ENCODE data around the gene SLC4A5.
"Not testable (repeated sequence)": the region's sequence is repeated elsewhere in the genome, so short reads cannot be mapped to it uniquely, and the experiment has no call there.

The SLC4A5 gene

GRCh38 chr2:74264281-74264680, 78.9 kb downstream of the SLC4A5 start:
- no peak for DNase-seq

DNA sequence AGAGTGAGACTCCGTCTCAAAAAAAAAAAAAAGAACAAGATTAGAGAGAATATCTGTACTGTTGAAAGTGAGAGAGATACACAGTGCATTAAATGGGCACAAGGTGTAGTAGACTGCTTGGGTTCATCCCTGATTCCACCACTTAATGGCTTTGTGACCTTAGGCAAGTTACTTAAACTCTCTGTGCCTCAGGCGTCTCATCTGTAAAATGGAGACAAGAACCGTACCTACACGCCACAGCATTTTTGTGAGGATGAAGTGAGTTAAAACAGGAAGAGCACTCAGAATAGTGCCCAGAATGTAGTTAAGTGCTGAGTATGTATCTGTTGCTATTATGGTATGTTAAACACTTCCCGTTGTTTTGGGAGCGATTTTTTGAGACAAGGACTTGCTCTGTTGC, 80.5 kb downstream of the SLC4A5 start:
- no peak for DNase-seq

DNA sequence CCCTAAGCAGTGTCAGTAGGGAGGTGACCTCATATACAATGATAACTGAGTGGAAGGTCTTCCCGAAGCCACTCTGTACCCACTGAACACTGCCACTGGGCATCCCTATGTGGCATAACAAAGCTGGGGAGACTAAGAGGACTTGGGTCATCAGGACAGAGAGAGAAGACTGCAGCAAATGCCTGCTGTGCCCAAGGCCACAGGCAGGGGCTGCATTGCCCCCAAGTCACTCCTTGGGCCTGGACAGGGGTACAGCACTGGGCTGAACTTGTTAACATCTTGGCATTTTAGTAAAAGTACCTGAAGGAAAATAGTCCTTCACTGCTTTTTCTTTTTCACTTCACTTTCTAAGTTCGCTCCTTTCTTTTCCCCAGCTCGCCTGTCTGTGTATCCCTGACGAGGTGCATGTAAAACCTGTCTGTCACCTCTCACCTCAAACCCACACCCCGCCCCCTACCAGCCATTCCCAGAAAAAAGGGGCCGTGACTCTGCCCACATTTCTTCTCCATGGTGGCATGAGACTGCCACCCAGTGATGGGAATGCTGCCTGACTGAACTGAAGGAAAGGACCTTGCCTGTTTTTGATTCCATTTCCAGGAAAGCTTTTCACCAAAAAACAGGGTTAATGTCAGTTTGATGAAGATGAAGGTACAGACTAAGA, 81.9 kb downstream of the SLC4A5 start:
- peak; percentile 24 for DNase-seq

GRCh38 chr2:74260495-74260894, 82.7 kb downstream of the SLC4A5 start:
- no peak for DNase-seq

GRCh38 chr2:74259733-74260132, 83.5 kb downstream of the SLC4A5 start:
- no peak for DNase-seq

- no peak for DNase-seq
Measured at GRCh38 chr2:74259191-74259590, 84.0 kb downstream of the SLC4A5 start.

DNA sequence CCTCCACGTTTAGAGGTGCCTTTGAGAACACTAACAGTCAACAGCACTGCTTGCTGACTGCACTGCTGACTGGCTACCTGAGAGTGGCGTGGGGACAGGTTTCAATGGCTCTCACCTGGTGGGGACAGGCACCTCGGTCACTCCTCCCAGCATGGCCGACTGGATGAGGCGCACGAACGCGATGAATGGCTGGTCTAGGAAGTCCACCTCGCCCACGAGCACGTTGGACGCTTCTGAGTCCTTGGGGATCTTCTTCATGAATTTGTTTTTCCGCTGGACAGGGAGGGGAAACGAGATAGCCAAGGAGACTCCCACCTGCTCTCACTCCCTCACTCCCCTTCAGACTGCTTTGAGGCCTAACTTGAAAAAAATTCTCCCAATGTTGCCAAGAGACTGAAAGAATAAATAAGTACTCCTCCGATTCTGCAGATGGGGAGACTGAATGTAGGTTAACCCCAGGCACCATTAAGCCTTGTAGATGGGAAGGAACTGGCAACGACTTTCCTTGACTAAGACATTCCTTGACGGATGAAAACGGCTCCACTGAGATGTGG, 87.5 kb downstream of the SLC4A5 start:
- no peak for DNase-seq

DNA sequence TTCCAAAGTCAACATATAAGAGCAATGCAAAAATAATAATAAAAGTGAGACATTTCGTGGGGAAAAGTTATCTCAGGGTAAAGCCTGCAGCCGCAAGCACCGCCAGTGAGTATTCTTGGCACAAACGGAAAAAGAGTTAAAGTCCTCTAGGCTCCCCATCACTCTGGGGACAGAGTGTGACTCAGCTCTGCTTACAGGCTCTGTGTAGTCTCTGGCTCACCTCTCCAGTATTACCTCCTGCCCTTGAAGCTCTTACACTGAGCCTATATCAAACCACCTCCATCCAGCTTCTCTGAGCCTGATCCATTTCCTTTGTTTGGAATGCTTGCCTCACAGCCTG, 89.3 kb downstream of the SLC4A5 start:
- DNase-seq = peak; percentile 22

DNA sequence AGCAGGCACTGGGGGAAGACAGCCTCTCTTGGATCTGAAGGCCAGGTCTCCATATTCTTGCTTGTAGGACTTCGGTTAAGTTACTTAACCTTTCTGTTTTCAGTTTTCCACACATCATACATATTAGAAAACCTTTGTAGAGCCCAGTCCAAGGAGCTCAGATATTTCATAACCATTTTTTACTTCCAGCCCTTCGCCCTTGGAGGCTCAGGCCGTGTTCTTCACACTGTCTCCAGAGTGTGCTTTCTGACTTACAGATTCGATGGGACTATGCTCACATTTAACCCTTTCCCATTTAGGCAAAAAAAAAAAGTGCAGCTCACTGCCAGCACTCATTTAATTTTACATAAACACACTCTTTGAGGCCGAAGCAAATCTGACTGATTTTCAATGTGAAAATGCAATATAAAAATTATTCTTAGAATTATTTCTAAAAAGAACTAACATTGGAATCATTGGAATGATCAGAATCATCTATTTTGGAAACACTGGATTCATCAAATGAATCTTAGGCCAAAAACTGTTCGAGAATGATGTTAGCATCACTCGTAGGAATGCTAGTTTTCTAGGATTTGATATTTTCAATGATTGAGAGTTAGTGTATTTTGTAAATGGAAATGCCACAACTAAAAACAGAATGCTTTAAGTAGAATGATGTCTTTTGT, 89.8 kb downstream of the SLC4A5 start:
- no peak for DNase-seq

DNA sequence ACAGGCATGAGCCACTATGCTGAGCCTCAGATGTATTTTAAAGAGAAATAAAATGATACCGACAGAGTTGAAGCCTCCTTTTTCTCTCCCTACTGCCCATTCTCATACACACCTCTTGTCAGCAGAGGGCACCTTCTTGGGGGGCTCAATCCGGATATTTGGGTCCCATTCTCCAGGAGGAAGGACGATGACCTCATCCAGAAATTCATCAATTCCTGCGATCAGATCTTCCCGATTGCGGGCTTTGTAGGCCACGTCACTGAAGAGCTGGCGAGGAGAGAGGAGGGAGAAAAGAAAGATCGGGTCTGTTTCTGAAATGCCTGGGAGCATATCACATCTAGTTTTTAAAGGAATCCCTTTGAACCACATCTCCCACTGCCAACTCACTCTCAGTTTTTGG, 90.4 kb downstream of the SLC4A5 start:
- no peak for DNase-seq

DNA sequence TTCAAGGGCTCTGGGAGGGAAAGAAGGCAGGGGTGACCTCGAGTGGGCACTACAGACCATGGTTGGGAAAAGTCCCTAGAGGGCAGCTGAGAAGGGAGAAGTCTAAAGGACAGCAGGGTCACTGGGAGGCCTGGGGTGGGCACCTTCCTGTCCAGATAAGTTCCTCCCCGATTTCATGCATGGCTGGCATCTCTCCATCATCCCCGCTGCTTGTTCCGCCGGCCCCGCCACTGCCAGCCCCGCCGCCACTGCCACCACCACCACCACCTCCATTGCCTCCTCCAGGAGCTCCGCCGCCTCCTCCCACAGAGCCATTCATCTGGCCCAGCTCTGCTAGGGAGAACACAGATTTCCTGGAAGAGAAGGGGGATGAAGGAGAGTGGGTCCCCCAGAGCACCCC, 91.2 kb downstream of the SLC4A5 start:
- DNase-seq = no peak

DNA sequence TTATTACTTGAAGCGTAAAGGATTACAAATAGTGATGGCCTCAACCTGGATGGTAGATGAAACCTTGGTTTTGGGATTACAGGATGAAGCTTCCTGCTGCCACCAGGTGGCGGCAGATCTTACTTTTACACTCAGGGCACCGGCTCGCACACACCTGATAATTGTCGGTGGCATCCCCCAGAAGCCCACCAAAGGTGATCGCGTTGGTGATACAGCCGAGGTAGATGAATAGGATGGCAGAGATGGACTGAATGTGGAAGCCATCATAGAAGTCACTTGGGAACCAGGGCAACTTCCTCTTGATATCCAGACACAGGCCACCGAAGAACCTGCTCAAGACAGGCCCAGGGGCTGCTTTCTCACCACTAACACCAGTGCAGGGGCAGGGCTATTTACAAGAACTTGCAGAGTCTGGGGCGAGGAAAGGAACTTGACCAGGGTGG, 93.0 kb downstream of the SLC4A5 start:
- DNase-seq = peak; percentile 17

GRCh38 chr2:74249406-74250122, 93.7 kb downstream of the SLC4A5 start:
- DNase-seq = no peak

- no peak for DNase-seq
Measured at GRCh38 chr2:74246496-74247195, 96.6 kb downstream of the SLC4A5 start.

- DNase-seq = no peak
Measured at GRCh38 chr2:74244286-74244685, 98.9 kb downstream of the SLC4A5 start.

GRCh38 chr2:74242354-74243071, 100.7 kb downstream of the SLC4A5 start:
- DNase-seq = no peak

GRCh38 chr2:74239346-74239745, 103.9 kb downstream of the SLC4A5 start:
- no peak for DNase-seq

DNA sequence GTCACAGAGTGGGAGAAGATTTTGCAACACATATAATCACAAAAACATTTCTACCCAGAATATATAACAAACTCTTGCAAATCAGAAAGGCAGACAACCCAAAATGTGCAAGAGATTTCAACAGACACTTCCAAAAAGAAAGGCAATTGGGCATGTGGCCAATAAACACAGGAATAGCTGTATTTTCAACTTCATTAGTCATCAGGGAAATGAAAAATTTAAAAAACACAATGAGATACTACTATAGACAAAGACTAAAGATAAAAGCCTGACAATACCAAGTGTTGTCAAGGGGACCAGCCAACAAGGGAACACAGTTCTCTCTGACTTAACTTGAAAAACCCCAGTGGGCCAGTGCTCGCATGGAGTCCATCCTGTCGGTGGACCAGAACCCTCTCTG, 104.3 kb downstream of the SLC4A5 start:
- DNase-seq = peak; percentile 70

DNA sequence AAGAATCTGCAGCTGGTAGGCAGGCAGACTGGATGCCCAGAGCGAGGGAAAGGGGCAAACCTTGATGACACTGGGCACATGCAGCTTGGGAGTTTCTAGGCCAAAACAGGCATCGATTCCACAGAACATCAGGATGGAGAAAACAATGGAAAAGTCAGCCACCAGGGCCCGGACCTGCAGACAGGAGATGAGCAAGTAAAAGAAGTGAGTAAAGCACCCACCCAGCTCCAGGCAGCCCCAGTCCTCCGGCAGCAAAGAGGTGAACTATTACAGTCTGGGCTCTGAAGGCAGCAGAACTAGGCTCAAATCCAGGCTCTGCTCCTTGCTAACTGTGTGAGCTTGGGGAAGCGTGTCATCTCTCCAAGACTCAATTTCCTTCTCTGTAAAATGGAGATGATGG, 108.2 kb downstream of the SLC4A5 start:
- DNase-seq = no peak

DNA sequence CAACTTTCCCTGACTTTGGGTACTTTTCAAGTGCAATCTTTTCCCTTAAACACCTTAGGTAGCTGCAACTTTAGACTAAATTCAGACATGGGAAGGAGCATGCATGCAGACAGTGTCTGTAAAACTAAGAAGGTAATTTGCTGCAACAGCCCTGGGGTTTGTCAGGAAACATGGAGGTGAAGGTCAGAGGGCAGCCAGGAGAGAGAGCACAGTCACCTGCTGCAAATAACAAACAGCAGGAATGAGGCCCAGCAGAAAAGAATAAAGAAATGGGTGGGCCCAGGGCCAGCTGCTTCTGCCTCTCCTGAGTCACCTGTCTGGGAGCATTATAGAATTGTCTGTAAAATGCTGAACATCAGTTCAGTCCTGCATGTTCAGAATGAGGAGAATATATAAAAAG, 109.6 kb downstream of the SLC4A5 start:
- no peak for DNase-seq

DNA sequence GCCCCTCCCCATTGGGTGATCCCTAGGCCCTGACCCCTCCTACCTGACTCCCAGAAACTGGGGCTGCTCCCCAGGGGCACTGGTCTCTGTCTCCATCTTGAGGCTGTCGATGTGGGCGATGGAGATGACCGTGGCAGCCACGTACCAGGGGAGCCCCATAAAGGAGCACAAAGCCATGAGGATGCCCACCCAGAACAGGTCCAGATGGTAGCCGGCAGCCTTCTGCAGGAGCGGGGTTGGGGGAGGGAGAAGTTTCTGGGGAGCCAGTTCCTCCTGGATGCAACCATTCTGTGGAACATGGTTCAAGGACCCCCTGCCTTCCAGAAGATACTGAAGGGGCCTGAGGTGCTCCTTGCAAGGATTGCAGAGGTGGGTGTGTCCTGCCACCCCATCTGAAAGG, 110.8 kb downstream of the SLC4A5 start:
- no peak for DNase-seq

- not testable (repeated sequence) for DNase-seq
Measured at GRCh38 chr2:74229865-74230264, 113.4 kb downstream of the SLC4A5 start.

DNA sequence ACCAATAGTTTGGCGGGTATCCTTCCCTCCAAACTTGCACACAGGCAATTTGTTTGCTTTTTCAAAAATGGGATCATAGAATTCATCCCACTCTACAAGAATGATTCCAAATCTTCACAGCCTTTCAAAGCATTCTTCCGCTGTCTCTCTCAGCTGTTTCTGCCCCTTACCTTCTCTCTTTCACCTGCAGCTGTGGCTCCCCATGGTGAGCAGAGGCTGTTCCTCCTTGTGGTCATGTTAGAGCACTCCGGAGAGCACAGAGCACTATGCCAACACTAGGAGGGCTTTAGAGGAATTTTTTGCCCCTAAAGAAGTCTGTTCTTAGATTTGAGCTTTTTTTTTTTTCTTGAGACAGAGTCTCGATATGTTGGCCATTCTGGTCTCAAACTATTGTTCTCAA, 114.4 kb downstream of the SLC4A5 start:
- DNase-seq = no peak
